Mesendoderm (in vitro differentiated cells): ENCODE results near the gene PTPN2.
"Not testable (repeated sequence)": the region's sequence is repeated elsewhere in the genome, so short reads cannot be mapped to it uniquely, and the experiment has no call there.

ENCODE experiments used
- DNase-seq: peaks from one replicate; pipeline ENCODE4 v3.0.0; 2013
- H2AK5ac ChIP-seq: 2 replicates; pipeline ENCODE4 v1.6.1; 2013; ENCODE audit warnings: low read length, inconsistent platforms
- H2BK120ac ChIP-seq: 2 replicates; pipeline ENCODE4 v1.6.1; 2013; ENCODE audit warnings: low read depth, mild to moderate bottlenecking, low read length, moderate library complexity, mixed read lengths
- H2BK15ac ChIP-seq: replicated peaks from 2 replicates; pipeline ENCODE4 v1.6.1; 2013; ENCODE audit warnings: low read depth, mild to moderate bottlenecking, moderate library complexity
- H2BK5ac ChIP-seq: 2 replicates; pipeline ENCODE4 v1.6.1; 2013; ENCODE audit warnings: low read length, inconsistent platforms
- H3K18ac ChIP-seq: 2 replicates; pipeline ENCODE4 v1.6.1; 2013; ENCODE audit warnings: mild to moderate bottlenecking, low read length, mixed read lengths
- H3K23ac ChIP-seq: one replicate; pipeline ENCODE4 v1.6.1; 2013; ENCODE audit warnings: low read length
- H3K27ac ChIP-seq: 2 replicates; pipeline ENCODE4 v1.5.1; 2013; ENCODE audit warnings: low read depth, mild to moderate bottlenecking, inconsistent platforms, low read length, moderate library complexity
- H3K27me3 ChIP-seq: 2 replicates; pipeline ENCODE4 v1.6.1; 2013; ENCODE audit warnings: low read length, control low read depth, mild to moderate bottlenecking, inconsistent platforms; ENCODE audit not compliant: insufficient read depth, poor library complexity
- H3K36me3 ChIP-seq: 2 replicates; pipeline ENCODE4 v1.6.1; 2013; ENCODE audit warnings: low read length, inconsistent platforms; ENCODE audit not compliant: control insufficient read depth, insufficient read depth
- H3K4ac ChIP-seq: one replicate; pipeline ENCODE4 v1.6.1; 2013; ENCODE audit warnings: low read depth, mild to moderate bottlenecking, low read length, moderate library complexity
- H3K4me1 ChIP-seq: 2 replicates; pipeline ENCODE4 v1.6.1; 2013; ENCODE audit warnings: low read depth, low read length, inconsistent platforms; ENCODE audit not compliant: control insufficient read depth
- H3K4me2 ChIP-seq: 2 replicates; pipeline ENCODE4 v1.6.1; 2013; ENCODE audit warnings: low read length
- H3K4me3 ChIP-seq: 2 replicates; pipeline ENCODE4 v1.5.1; 2013; ENCODE audit warnings: mild to moderate bottlenecking, low read length
- H3K56ac ChIP-seq: one replicate; pipeline ENCODE4 v1.6.1; 2013; ENCODE audit warnings: low read length
- H3K79me1 ChIP-seq: 2 replicates; pipeline ENCODE4 v1.6.1; 2013; ENCODE audit warnings: low read length, inconsistent platforms
- H3K79me2 ChIP-seq: 2 replicates; pipeline ENCODE4 v1.6.1; 2013; ENCODE audit warnings: mild to moderate bottlenecking, low read length; ENCODE audit not compliant: control insufficient read depth, insufficient read depth
- H3K9ac ChIP-seq: 2 replicates; pipeline ENCODE4 v1.6.1; 2013; ENCODE audit warnings: low read length, inconsistent platforms
- H4K5ac ChIP-seq: one replicate; pipeline ENCODE4 v1.6.1; 2013; ENCODE audit warnings: low read length
- H4K8ac ChIP-seq: one replicate; pipeline ENCODE4 v1.6.1; 2013; ENCODE audit warnings: low read depth, mild to moderate bottlenecking, control low read depth, low read length, moderate library complexity
- WGBS: extraction: QIAGEN DNeasy Blood & Tissue Kit; methylation state at CpG from one replicate; pipeline ENCODE4 v1.1.7; 2013; ENCODE audit warnings: low lambda C conversion rate, missing lambda C conversion rate; ENCODE audit not compliant: insufficient coverage; ENCODE audit errors: extremely low coverage; 5-methylcytosine and 5-hydroxymethylcytosine counted together

The PTPN2 gene

GRCh38 chr18:12904012-12904516, 20.0 kb upstream of the PTPN2 start:
- H2BK5ac ChIP-seq, result no peak overlapping the region
- no peak overlapping the region for H3K9ac ChIP-seq
- peak; percentile 8 for DNase-seq
- no peak overlapping the region for H3K4ac ChIP-seq
- H3K23ac ChIP-seq, result no peak overlapping the region
- H4K5ac ChIP-seq, result no peak overlapping the region
- H3K27me3 ChIP-seq, result no peaks in the 10 kb centered on the region
- no peak overlapping the region for H3K4me2 ChIP-seq
- no peak overlapping the region for H3K56ac ChIP-seq
- no peaks in the 10 kb centered on the region for H3K4me1 ChIP-seq
- no peaks in the 10 kb centered on the region for H3K79me2 ChIP-seq
- no peak overlapping the region for H3K27ac ChIP-seq
- H4K8ac ChIP-seq, result no peak overlapping the region
- no peak overlapping the region for H2BK15ac ChIP-seq
- no peaks in the 10 kb centered on the region for H3K79me1 ChIP-seq
- no peak overlapping the region for H3K18ac ChIP-seq
- no peak overlapping the region for H2BK120ac ChIP-seq
- WGBS, result no CpG with 5 or more reads among the region's 8 CpGs
- no peak overlapping the region for H3K4me3 ChIP-seq
- H3K36me3 ChIP-seq, result no peaks in the 10 kb centered on the region
- no peak overlapping the region for H2AK5ac ChIP-seq

DNA sequence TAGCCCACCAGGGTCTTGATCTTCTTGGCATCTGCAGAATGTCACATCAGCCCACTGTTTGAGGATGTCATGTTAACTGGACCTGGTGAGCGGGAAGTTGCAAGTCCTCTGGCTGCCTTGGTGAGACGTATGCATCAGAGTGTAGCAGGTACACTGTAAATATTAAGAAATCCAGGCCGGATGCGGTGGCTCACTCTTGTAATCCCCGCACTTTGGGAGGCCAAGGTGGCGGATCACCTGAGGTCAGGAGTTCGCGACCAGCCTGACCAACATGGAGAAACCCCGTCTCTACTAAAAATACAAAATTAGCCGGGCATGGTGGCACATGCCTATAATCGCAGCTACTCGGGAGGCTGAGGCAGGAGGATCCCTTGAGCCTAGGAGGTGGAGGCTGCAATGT, 17.2 kb upstream of the PTPN2 start:
- no CpG with 5 or more reads among the region's 12 CpGs for WGBS
- H4K5ac ChIP-seq, H3K9ac ChIP-seq, H3K56ac ChIP-seq, DNase-seq, H3K23ac ChIP-seq, H3K4me2 ChIP-seq, H3K4me3 ChIP-seq, H3K79me1 ChIP-seq, H3K79me2 ChIP-seq, H3K27ac ChIP-seq, H3K36me3 ChIP-seq, H3K18ac ChIP-seq, H2BK5ac ChIP-seq, H2BK15ac ChIP-seq, H2AK5ac ChIP-seq, H3K27me3 ChIP-seq, H2BK120ac ChIP-seq, H3K4ac ChIP-seq, H3K4me1 ChIP-seq, H4K8ac ChIP-seq: not testable (repeated sequence)

- H3K79me2 ChIP-seq, DNase-seq, H3K4ac ChIP-seq, H3K18ac ChIP-seq, H3K9ac ChIP-seq, H3K23ac ChIP-seq, H3K56ac ChIP-seq, H2BK120ac ChIP-seq, H2BK15ac ChIP-seq, H2BK5ac ChIP-seq, H3K4me2 ChIP-seq, H2AK5ac ChIP-seq, H4K5ac ChIP-seq, H3K4me1 ChIP-seq, H3K27me3 ChIP-seq, H3K27ac ChIP-seq, H3K79me1 ChIP-seq, H3K36me3 ChIP-seq, H3K4me3 ChIP-seq, H4K8ac ChIP-seq: not testable (repeated sequence)
- WGBS, result no CpG with 5 or more reads among the region's 51 CpGs
These were observed 12.8 kb upstream of the PTPN2 start for GRCh38 chr18:12896784-12897333.

GRCh38 chr18:12895626-12896025, 11.6 kb upstream of the PTPN2 start:
- H4K5ac ChIP-seq, result no peak overlapping the region
- no peaks in the 10 kb centered on the region for H3K79me2 ChIP-seq
- H3K23ac ChIP-seq, result no peak overlapping the region
- no peak overlapping the region for H2BK5ac ChIP-seq
- no peaks in the 10 kb centered on the region for H3K79me1 ChIP-seq
- H3K4me1 ChIP-seq, result no peaks in the 10 kb centered on the region
- no peak overlapping the region for H3K27ac ChIP-seq
- no peak overlapping the region for H3K4me3 ChIP-seq
- H4K8ac ChIP-seq, result no peak overlapping the region
- H3K18ac ChIP-seq, result no peak overlapping the region
- no peaks in the 10 kb centered on the region for H3K27me3 ChIP-seq
- no CpG with 5 or more reads among the region's 2 CpGs for WGBS
- no peak overlapping the region for H3K4ac ChIP-seq
- no peak for DNase-seq
- H2BK120ac ChIP-seq, result no peak overlapping the region
- no peak overlapping the region for H2AK5ac ChIP-seq
- no peak overlapping the region for H3K56ac ChIP-seq
- H3K9ac ChIP-seq, result no peak overlapping the region
- no peaks in the 10 kb centered on the region for H3K36me3 ChIP-seq
- H2BK15ac ChIP-seq, result no peak overlapping the region
- H3K4me2 ChIP-seq, result no peak overlapping the region

DNA sequence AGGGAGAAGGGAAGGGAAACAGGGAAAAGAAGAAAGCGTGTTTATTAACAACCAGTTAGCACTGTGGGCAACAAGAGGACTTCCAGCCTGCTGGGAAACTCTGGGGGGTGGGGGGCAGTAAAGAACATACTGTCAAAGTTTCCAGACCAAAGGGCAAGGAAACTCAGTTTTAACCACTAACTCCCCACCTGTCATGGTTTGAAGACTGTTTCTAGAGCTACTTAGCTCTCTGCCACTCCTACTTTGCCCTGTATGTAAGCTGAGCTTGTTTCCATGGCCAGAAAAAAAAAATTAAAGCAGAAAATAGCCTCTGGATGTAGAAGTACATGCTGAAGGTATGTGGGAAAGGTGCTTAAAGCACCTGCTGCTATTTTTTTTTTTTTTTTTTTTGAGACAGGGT, 11.0 kb upstream of the PTPN2 start:
- Histone ChIP-seq H3K4ac (no peak overlapping the region), H2AK5ac (no peak overlapping the region), H2BK120ac (no peak overlapping the region), H3K79me1 (no peaks in the 10 kb centered on the region), H3K79me2 (no peaks in the 10 kb centered on the region), H3K27me3 (no peaks in the 10 kb centered on the region), H3K23ac (no peak overlapping the region), H3K9ac (no peak overlapping the region), H2BK5ac (no peak overlapping the region), H3K4me3 (no peak overlapping the region), H3K4me1 (no peaks in the 10 kb centered on the region), H3K36me3 (no peaks in the 10 kb centered on the region), H2BK15ac (no peak overlapping the region), H3K18ac (no peak overlapping the region), H4K8ac (no peak overlapping the region), H4K5ac (no peak overlapping the region), H3K56ac (no peak overlapping the region), H3K4me2 (no peak overlapping the region), H3K27ac (no peak overlapping the region)
- WGBS, result no CpG with 5 or more reads among the region's 1 CpG
- no peak for DNase-seq

DNA sequence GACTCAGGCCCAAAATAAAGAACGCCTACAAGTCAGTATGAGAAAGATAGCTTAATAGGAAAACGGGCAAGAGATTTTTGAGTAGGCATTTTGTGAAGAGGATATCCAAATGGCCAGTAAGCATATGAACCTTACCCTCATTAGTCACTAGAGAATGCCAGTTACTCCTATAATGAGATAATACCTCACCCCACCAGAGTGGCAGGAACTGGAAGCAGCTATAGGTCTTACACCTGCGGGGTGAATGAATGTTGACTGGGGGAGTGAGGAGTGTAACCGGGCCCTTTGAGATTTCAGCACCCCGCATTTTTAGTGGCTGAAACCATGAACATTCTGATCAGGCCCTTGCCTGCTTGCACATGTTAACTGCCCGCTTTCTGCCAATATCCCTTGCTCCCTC, 7.5 kb upstream of the PTPN2 start:
- H3K23ac ChIP-seq, result no peak overlapping the region
- H3K56ac ChIP-seq, result no peak overlapping the region
- no peaks in the 10 kb centered on the region for H3K79me2 ChIP-seq
- no peak overlapping the region for H2BK5ac ChIP-seq
- no peak overlapping the region for H3K9ac ChIP-seq
- H3K27ac ChIP-seq, result no peak overlapping the region
- WGBS, result no CpG with 5 or more reads among the region's 6 CpGs
- no peaks in the 10 kb centered on the region for H3K79me1 ChIP-seq
- no peak overlapping the region for H4K5ac ChIP-seq
- no peaks in the 10 kb centered on the region for H3K36me3 ChIP-seq
- H2AK5ac ChIP-seq, result no peak overlapping the region
- H2BK15ac ChIP-seq, result no peak overlapping the region
- H3K18ac ChIP-seq, result no peak overlapping the region
- H3K4me1 ChIP-seq, result no peaks in the 10 kb centered on the region
- no peak overlapping the region for H4K8ac ChIP-seq
- no peak for DNase-seq
- H3K4me3 ChIP-seq, result no peak overlapping the region
- H2BK120ac ChIP-seq, result no peak overlapping the region
- no peak overlapping the region for H3K4ac ChIP-seq
- no peak overlapping the region for H3K4me2 ChIP-seq
- no peaks in the 10 kb centered on the region for H3K27me3 ChIP-seq
